Ovary (tissue), 3 donors: ENCODE data around the gene CERS4.

Source experiments
- CTCF ChIP-seq, 3 donors: fragments of 450-650 bp in 2 of 3; fragments of 200-600 bp in 1 of 3; IDR thresholded peaks; one replicate each; pipeline versions ENCODE4 v1.5.1 to v1.8.0; 2016 to 2022; ENCODE audit warnings: antibody characterized with exemption in 3 of 3, mild to moderate bottlenecking in 1 of 3
- EP300 ChIP-seq: sonication (generic); formaldehyde crosslinking; IDR thresholded peaks from one replicate; pipeline ENCODE4 v1.6.1; 2017; ENCODE audit warnings: antibody characterized with exemption
- POLR2A ChIP-seq: fragments of 450-650 bp; IDR thresholded peaks from one replicate; pipeline ENCODE4 v1.6.1; 2017; ENCODE audit warnings: antibody characterized with exemption, mild to moderate bottlenecking, moderate library complexity
- donor health status: DM: no; HTN: no; CAD: no.

GRCh38 chr19:8231073-8231604 is 22.0 kb downstream of the CERS4 start:
- TF ChIP-seq CTCF (IDR thresholded peaks at IDR 0.05) (no peak), POLR2A (no peak), EP300 (no peak)
